K562 (cell line): Measurements from ENCODE around the gene THEM5. TPM values are rescaled to one million over a fixed set of nuclear protein-coding genes. Genes with fewer than 3 reads are reported as not detected.

Experiments used
- ATAC-seq: fragments of 200-7000 bp; cut with Tn5 transposase; 3 replicates; pipeline ENCODE4 v1.9.1; 2020; ENCODE audit warnings: moderate library complexity
- BruUV-seq: library from RNA; stranded (reverse); fragments of 400-500 nt; replicated peaks from 2 replicates; lab custom pipeline; 2021; lab: Mats Ljungman, UMichigan
- CTCF ChIA-PET: fragments of 300-600 bp; formaldehyde crosslinking; extraction: SDS; loops from one replicate; lab custom pipeline; 2021; ENCODE audit warnings: low intra/inter-chr PET ratio; lab: Yijun Ruan, JAX
- POLR2A ChIA-PET: fragments of 300-600, 350-650 bp; sonication (Branson Sonifier 250); formaldehyde crosslinking; extraction: SDS; loops from one replicate; lab custom pipeline; 2021; ENCODE audit warnings: antibody characterized with exemption, inconsistent platforms; lab: Yijun Ruan, JAX
- DNase-seq, 4 experiments: peaks; one replicate each; pipeline versions ENCODE4 v3.0.0 to v3.0.0-alpha.2; 2011 to 2018; ENCODE audit warnings: low spot score in 3 of 4, mixed read lengths in 3 of 4; ENCODE audit errors: extremely low read depth in 1 of 4
- FAIRE-seq: peaks from 2 replicates; lab custom pipeline; 2011; peaks lifted over from hg19 to GRCh38; lab: Jason Lieb, UNC
- H2AFZ ChIP-seq: 2 replicates; pipeline ENCODE4 v1.6.0; 2011; ENCODE audit warnings: low read depth, low read length, control low read depth, inconsistent platforms
- H3K27ac ChIP-seq: fragments of 200-600 bp; 3 replicates; pipeline ENCODE4 v1.8.0; 2011; ENCODE audit warnings: low read depth, mild to moderate bottlenecking, control low read depth, inconsistent platforms, low read length, moderate library complexity, mixed read lengths; ENCODE audit errors: extremely low read depth
- H3K27me3 ChIP-seq, 2 experiments: fragments of 300-600 bp in 1 of 2; 2 replicates in 1 of 2; 3 replicates in 1 of 2; pipeline versions ENCODE4 v1.6.0 to v1.8.0; 2011; ENCODE audit warnings: inconsistent platforms in 2 of 2, low read length in 2 of 2, mild to moderate bottlenecking in 1 of 2, mixed read lengths in 1 of 2, moderate library complexity in 1 of 2; ENCODE audit not compliant: control insufficient read depth in 2 of 2, insufficient read depth in 2 of 2
- H3K36me3 ChIP-seq: fragments of 300-600 bp; 3 replicates; pipeline ENCODE4 v1.8.0; 2011; ENCODE audit warnings: mild to moderate bottlenecking, low read length, inconsistent platforms; ENCODE audit not compliant: control insufficient read depth, insufficient read depth
- H3K4me1 ChIP-seq, 2 experiments: fragments of 200-600 bp in 1 of 2; replicated peaks in 1 of 2; 2 replicates in 1 of 2; 3 replicates in 1 of 2; pipeline versions ENCODE4 v1.5.1 to v1.8.0; 2011; ENCODE audit warnings: inconsistent platforms in 2 of 2, low read length in 2 of 2, mild to moderate bottlenecking in 1 of 2, mixed read lengths in 1 of 2, moderate library complexity in 1 of 2; ENCODE audit not compliant: control insufficient read depth in 2 of 2, insufficient read depth in 2 of 2
- H3K4me2 ChIP-seq: 2 replicates; pipeline ENCODE4 v1.6.1; 2011; ENCODE audit warnings: low read length, control low read depth, inconsistent platforms, mixed read lengths; ENCODE audit not compliant: insufficient read depth
- H3K4me3 ChIP-seq: fragments of 200-600 bp; sonication (generic), shearing (Covaris generic); 2 replicates; pipeline ENCODE4 v1.5.1; 2016; ENCODE audit warnings: control low read depth, inconsistent platforms
- H3K79me2 ChIP-seq: fragments of 200-600 bp; 3 replicates; pipeline ENCODE4 v1.8.0; 2011; ENCODE audit warnings: low read length, inconsistent platforms; ENCODE audit not compliant: control insufficient read depth, insufficient read depth
- H3K9ac ChIP-seq, 2 experiments: 2 replicates each; pipeline versions ENCODE4 v1.6.0 to v1.6.1; 2011; ENCODE audit warnings: low read depth in 2 of 2, low read length in 2 of 2, control low read depth in 1 of 2, inconsistent platforms in 1 of 2, mild to moderate bottlenecking in 1 of 2, mixed read lengths in 1 of 2; ENCODE audit not compliant: insufficient read depth in 1 of 2
- H3K9me1 ChIP-seq: one replicate; pipeline ENCODE4 v1.6.0; 2011; ENCODE audit warnings: inconsistent platforms, mild to moderate bottlenecking, low read length, moderate library complexity; ENCODE audit not compliant: control insufficient read depth, insufficient read depth
- H3K9me3 ChIP-seq: replicated peaks from 2 replicates; pipeline ENCODE4 v1.5.1; 2011; ENCODE audit warnings: low read depth, low read length, inconsistent platforms; ENCODE audit not compliant: control insufficient read depth, insufficient read depth
- H4K20me1 ChIP-seq: replicated peaks from 2 replicates; pipeline ENCODE4 v1.6.1; 2011; ENCODE audit warnings: low read length, inconsistent platforms, mixed read lengths; ENCODE audit not compliant: control insufficient read depth, insufficient read depth
- C11orf30 ChIP-seq: fragments of 450-650 bp; IDR thresholded peaks from 2 replicates; pipeline ENCODE4 v1.6.1; 2016; ENCODE audit warnings: low read depth, mild to moderate bottlenecking
- CSDE1 ChIP-seq, 2 experiments: fragments of 450-650 bp; IDR thresholded peaks; 2 replicates each; pipeline ENCODE4 v1.6.1; 2016; ENCODE audit warnings: mild to moderate bottlenecking in 1 of 2
- GTF2F1 ChIP-seq: IDR thresholded peaks from 2 replicates; pipeline ENCODE4 v1.6.1; 2011; ENCODE audit warnings: low read depth, low read length, improper control_type of control experiment
- HNRNPH1 ChIP-seq: fragments of 200-400 bp; formaldehyde crosslinking; optimal IDR thresholded peaks from 2 replicates; pipeline ENCODE3; 2017; ENCODE audit warnings: low read depth, mild to moderate bottlenecking, low read length, moderate library complexity
- MAFG ChIP-seq: fragments of 450-650 bp; conservative IDR thresholded peaks from 2 replicates; pipeline ENCODE4 v1.6.1; 2016; ENCODE audit warnings: missing genetic modification characterization, missing compliant biosample characterization
- NONO ChIP-seq, 2 experiments: fragments of 200-400 bp in 1 of 2; fragments of 450-650 bp in 1 of 2; formaldehyde crosslinking in 1 of 2; IDR thresholded peaks; 2 replicates each; pipeline ENCODE4 v1.6.1; 2017; ENCODE audit warnings: low read depth in 2 of 2, mild to moderate bottlenecking in 2 of 2, moderate library complexity in 2 of 2, low read length in 1 of 2
- NRF1 ChIP-seq, 2 experiments: fragments of 450-650 bp; IDR thresholded peaks in 1 of 2; conservative IDR thresholded peaks in 1 of 2; 2 replicates each; pipeline ENCODE4 v1.6.1; 2014; ENCODE audit warnings: mild to moderate bottlenecking in 2 of 2
- ZNF347 ChIP-seq: fragments of 450-650 bp; formaldehyde crosslinking; IDR thresholded peaks from 2 replicates; pipeline ENCODE4 v1.4.0; 2020; ENCODE audit warnings: low read depth, mild to moderate bottlenecking, moderate library complexity
- WGBS: fragments of 100-300 bp; shearing (Covaris generic); methylation state at CpG from one replicate; pipeline ENCODE4 v1.1.6; 2016; ENCODE audit warnings: low coverage, mixed read lengths; ENCODE audit not compliant: insufficient coverage; ENCODE audit errors: missing lambda C conversion rate; 5-methylcytosine and 5-hydroxymethylcytosine counted together
- in situ Hi-C: fragments of 300-500 bp; cut with MboI; formaldehyde crosslinking; loops from 4 replicates; pipeline ENCODE4 v1.15.0; 2018; ENCODE audit warnings: inconsistent platforms, mixed read lengths
- intact Hi-C: fragments of 100-400 bp; cut with micrococcal nuclease; formaldehyde crosslinking; loops from 2 replicates; pipeline ENCODE4 v1.14.2; 2022
- polyA plus RNA-seq, 8 experiments: library from polyadenylated mRNA; depleted of rRNA in 4 of 8; stranded (reverse) in 5 of 8; unstranded in 3 of 8; fragments of >200 nt; fragmentation: Nextera tagmentation in 2 of 8; fragmentation: Illumina TruSeq in 1 of 8; extraction: Ambion mirVana in 2 of 8; extraction: Trizol in 1 of 8; gene quantifications; 2 replicates each; pipeline versions ENCODE4 v1.2.1 to v1.2.3, GENCODE V29; 2011 to 2014; ENCODE audit warnings: inconsistent platforms in 1 of 8, missing spikeins in 1 of 8
- total RNA-seq, 7 experiments: library from RNA; depleted of rRNA in 6 of 7; stranded (reverse); fragments of >200 nt in 6 of 7; fragmentation: Illumina TruSeq in 2 of 7; extraction: Trizol in 2 of 7; gene quantifications; 2 replicates each; pipeline versions ENCODE4 v1.2.1 to v1.2.3, GENCODE V29; 2011 to 2021; ENCODE audit warnings: low replicate concordance in 1 of 7
- TF ChIP-seq, protein P1 (sequence below), 3 experiments: IDR thresholded peaks in 2 of 3; conservative IDR thresholded peaks in 1 of 3; 2 replicates each; pipeline ENCODE4 v1.5.1; 2011 to 2012; ENCODE audit warnings: low read length in 3 of 3, mild to moderate bottlenecking in 3 of 3, control low read depth in 2 of 3, improper control_type of control experiment in 1 of 3, inconsistent platforms in 1 of 3, low read depth in 1 of 3, mixed read lengths in 1 of 3, moderate library complexity in 1 of 3; ENCODE audit not compliant: insufficient read depth in 2 of 3
- TF ChIP-seq, protein P2 (sequence below): fragments of 250-450 bp; sonication (Bioruptor Pico); IDR thresholded peaks from 2 replicates; pipeline ENCODE4 v1.8.0; 2022; ENCODE audit warnings: moderate library complexity, mild to moderate bottlenecking, inconsistent platforms
- TF ChIP-seq, protein P3 (sequence below): fragments of 250-450 bp; sonication (Bioruptor Pico); IDR thresholded peaks from 2 replicates; pipeline ENCODE4 v1.5.0; 2021

Gene THEM5
- total and polyA plus RNA-seq, 9 of the 15 experiments (the other 6 are each of a cell fraction or from before 2014, with no cell fraction given): not detected

DNA sequence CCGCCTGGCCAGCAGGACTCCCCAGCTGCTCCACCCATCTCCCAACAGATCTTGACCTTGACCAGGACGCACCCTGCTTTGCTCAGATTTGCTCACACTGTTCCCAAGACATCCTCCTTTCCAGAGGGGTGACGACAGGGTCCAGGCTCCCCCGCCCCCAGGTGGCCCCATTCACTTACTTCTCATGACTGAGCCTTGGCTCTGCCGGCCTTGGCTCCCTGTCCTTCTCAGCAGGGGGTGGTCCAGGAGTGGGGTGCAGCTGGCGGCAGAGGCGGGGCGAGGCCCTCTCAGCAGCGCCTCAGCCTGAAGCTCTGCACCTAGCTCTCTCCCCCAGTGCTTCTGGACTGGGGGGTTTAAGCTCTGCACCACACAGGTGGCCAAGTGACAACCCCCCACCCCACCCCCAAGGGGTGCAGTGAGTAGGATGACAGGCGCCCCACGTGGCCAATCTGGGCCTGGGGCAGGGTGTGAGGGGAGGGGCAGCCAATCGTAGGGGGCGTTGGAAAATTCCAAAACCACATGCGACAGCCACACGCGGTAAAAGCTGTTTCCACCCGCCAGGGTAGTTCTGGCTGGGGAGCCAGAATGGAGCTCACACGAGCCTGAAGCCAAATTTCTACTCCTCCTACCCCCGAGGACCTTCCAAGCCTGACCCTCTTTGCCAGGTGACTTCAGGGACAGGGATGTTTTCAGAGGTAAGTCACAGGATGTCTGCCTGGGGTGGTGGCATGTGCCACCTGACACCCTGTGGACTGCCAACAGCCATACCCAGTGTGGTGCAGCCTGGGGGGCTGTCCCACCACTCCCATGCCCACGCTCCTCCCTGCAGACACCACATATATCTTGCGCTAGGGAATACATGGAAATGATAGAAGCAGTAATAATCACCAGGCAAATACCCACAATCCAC lies 27.5 kb downstream of the THEM5 start (continued):
- TF ChIP-seq, protein P1, sequence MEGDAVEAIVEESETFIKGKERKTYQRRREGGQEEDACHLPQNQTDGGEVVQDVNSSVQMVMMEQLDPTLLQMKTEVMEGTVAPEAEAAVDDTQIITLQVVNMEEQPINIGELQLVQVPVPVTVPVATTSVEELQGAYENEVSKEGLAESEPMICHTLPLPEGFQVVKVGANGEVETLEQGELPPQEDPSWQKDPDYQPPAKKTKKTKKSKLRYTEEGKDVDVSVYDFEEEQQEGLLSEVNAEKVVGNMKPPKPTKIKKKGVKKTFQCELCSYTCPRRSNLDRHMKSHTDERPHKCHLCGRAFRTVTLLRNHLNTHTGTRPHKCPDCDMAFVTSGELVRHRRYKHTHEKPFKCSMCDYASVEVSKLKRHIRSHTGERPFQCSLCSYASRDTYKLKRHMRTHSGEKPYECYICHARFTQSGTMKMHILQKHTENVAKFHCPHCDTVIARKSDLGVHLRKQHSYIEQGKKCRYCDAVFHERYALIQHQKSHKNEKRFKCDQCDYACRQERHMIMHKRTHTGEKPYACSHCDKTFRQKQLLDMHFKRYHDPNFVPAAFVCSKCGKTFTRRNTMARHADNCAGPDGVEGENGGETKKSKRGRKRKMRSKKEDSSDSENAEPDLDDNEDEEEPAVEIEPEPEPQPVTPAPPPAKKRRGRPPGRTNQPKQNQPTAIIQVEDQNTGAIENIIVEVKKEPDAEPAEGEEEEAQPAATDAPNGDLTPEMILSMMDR (IDR thresholded peaks at IDR 0.05 in 2 of 3, conservative IDR thresholded peaks at IDR 0.05 in 1 of 3; ENCODE audit: insufficient read depth in 2 of 3, low read depth in 1 of 3, low read length in 3 of 3): 0 out of 6 replicates have a peak, but pooled peaks of 1 of the 3 experiments have one; percentile 2
- no peak for TF ChIP-seq C11orf30

DNA sequence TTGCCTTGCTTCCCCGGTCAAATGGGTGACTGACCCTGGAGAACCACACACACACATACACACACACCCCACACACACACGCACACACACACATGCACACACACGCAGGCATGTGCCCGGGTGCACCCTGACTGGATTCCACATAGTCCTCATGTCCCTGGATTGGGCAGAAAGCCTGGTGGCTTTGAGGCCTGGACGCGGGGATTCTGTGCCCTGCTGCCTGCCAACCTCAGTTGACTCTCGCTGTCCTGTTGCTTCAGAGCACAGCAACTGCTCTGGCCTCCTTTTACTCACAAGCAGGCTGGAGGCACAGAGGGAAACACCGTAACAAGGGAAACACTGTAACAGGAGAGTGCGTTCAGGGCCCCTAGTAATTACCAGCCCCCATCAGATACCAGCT lies 28.3 kb downstream of the THEM5 start:
- in situ Hi-C loops (no loop called here), intact Hi-C loops (no loop called here)
- Histone ChIP-seq H4K20me1 (no peaks in the 10 kb centered on the region; the same call in 1 of the 2 replicates), H3K9me3 (no peaks in the 10 kb centered on the region), H3K36me3 (no peaks in the 10 kb centered on the region), H3K9me1 (no peaks in the 10 kb centered on the region), H3K27ac (no peak overlapping the region), H3K9ac (no peak overlapping the region), H3K79me2 (no peaks in the 10 kb centered on the region), H3K4me1 (peaks cover 3 to 16% of the 10 kb centered on the region in 2 experiments), H2AFZ (no peak overlapping the region), H3K4me3 (no peak overlapping the region), H3K4me2 (no peak overlapping the region), H3K27me3 (peaks cover 23 to 51% of the 10 kb centered on the region in 2 experiments; a peak in 4 of 5 replicates)
- ATAC-seq (no peak), DNase-seq (no peak), FAIRE-seq (no peak)
- POLR2A ChIA-PET: interaction anchor here (0.6 to 1.1 kb wide), 2 partner anchors 23 to 107 kb away, joined by 3 read pairs; no protein-coding TSS in a partner anchor
- WGBS: 34% methylated on average over 9 of the region's 9 CpGs
- CTCF ChIA-PET: no interaction called here
- BruUV-seq: no TSS peak
- no peak for TF ChIP-seq NONO (IDR thresholded peaks at IDR 0.05; ENCODE audit: low read depth in 2 of 2, low read length in 1 of 2)
- TF ChIP-seq, protein P2, sequence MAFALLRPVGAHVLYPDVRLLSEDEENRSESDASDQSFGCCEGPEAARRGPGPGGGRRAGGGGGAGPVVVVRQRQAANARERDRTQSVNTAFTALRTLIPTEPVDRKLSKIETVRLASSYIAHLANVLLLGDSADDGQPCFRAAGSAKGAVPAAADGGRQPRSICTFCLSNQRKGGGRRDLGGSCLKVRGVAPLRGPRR (CRISPR knock-in tag): no peak
- TF ChIP-seq HNRNPH1: no peak
- no peak for TF ChIP-seq MAFG (tag)
- TF ChIP-seq, protein P3, sequence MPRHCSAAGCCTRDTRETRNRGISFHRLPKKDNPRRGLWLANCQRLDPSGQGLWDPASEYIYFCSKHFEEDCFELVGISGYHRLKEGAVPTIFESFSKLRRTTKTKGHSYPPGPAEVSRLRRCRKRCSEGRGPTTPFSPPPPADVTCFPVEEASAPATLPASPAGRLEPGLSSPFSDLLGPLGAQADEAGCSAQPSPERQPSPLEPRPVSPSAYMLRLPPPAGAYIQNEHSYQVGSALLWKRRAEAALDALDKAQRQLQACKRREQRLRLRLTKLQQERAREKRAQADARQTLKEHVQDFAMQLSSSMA (CRISPR knock-in tag): no peak
- no peak for TF ChIP-seq GTF2F1
- TF ChIP-seq CSDE1 (IDR thresholded peaks at IDR 0.05): no peak
- no peak for TF ChIP-seq ZNF347
- TF ChIP-seq NRF1 (conservative IDR thresholded peaks at IDR 0.05 in 1 of 2, IDR thresholded peaks at IDR 0.05 in 1 of 2): no peak
